GM18498 (cell line): ENCODE measurements around the gene SKAP1.
"Not testable (repeated sequence)": the region's sequence is repeated elsewhere in the genome, so short reads cannot be mapped to it uniquely, and the experiment has no call there.

ENCODE experiments used
- ATAC-seq: cut with Tn5 transposase; IDR thresholded peaks from one replicate; pipeline ENCODE4 v1.9.1; 2021; ENCODE audit warnings: mild to moderate bottlenecking, moderate library complexity; ENCODE audit not compliant: unreplicated experiment

Gene SKAP1

GRCh38 chr17:48247603-48248002, 182.4 kb downstream of the SKAP1 start:
- no peak for ATAC-seq

- ATAC-seq, result no peak
These were observed 183.0 kb downstream of the SKAP1 start for GRCh38 chr17:48247038-48247437.

GRCh38 chr17:48246612-48247011, 183.4 kb downstream of the SKAP1 start:
- no peak for ATAC-seq

- ATAC-seq, result not testable (repeated sequence)
These were observed 184.5 kb downstream of the SKAP1 start for GRCh38 chr17:48245465-48246033.

- no peak for ATAC-seq
These were observed 185.2 kb downstream of the SKAP1 start for GRCh38 chr17:48244814-48245213.

GRCh38 chr17:48244121-48244711, 185.8 kb downstream of the SKAP1 start:
- no peak for ATAC-seq

GRCh38 chr17:48241770-48242497, 188.1 kb downstream of the SKAP1 start:
- no peak for ATAC-seq

GRCh38 chr17:48241131-48241591, 188.9 kb downstream of the SKAP1 start:
- ATAC-seq, result peak; percentile 84

GRCh38 chr17:48240562-48241130, 189.4 kb downstream of the SKAP1 start:
- peak; percentile 21 for ATAC-seq

- no peak for ATAC-seq
These were observed 189.9 kb downstream of the SKAP1 start for GRCh38 chr17:48240122-48240521.

GRCh38 chr17:48239603-48239995, 190.4 kb downstream of the SKAP1 start:
- ATAC-seq, result no peak

GRCh38 chr17:48238933-48239602, 190.9 kb downstream of the SKAP1 start:
- ATAC-seq, result no peak

- no peak for ATAC-seq
These were observed 192.6 kb downstream of the SKAP1 start for GRCh38 chr17:48237456-48237855.

GRCh38 chr17:48236681-48237134, 193.3 kb downstream of the SKAP1 start:
- no peak for ATAC-seq

- ATAC-seq, result no peak
These were observed 195.1 kb downstream of the SKAP1 start for GRCh38 chr17:48234922-48235321.

GRCh38 chr17:48231995-48232959, 197.7 kb downstream of the SKAP1 start:
- no peak for ATAC-seq

- ATAC-seq, result no peak
These were observed 200.1 kb downstream of the SKAP1 start for GRCh38 chr17:48229936-48230335.

GRCh38 chr17:48228720-48229119, 201.3 kb downstream of the SKAP1 start:
- no peak for ATAC-seq

GRCh38 chr17:48225725-48226567, 204.1 kb downstream of the SKAP1 start:
- ATAC-seq, result no peak
